Measurements from ENCODE around the gene ZNF524. TPM values are rescaled to one million over a fixed set of nuclear protein-coding genes. Genes with fewer than 3 reads are reported as not detected.

ZNF524 gene
- total and polyA plus RNA-seq, 2 experiments from 2014 or later = 17.3 to 29.1 TPM

- Histone ChIP-seq H3K36me3 (no peaks in the 10 kb centered on the region), H3K9me3 (ENCODE audit: low read depth) (no peaks in the 10 kb centered on the region), H3K27me3 (no peaks in the 10 kb centered on the region), H3K27ac (no peak overlapping the region), H3K4me1 (ENCODE audit: low read depth) (peaks cover 5% of the 10 kb centered on the region), H3K4me3 (no peak overlapping the region)
- no peak for TF ChIP-seq CTCF (IDR thresholded peaks at IDR 0.05; ENCODE audit: low read depth, low read length)
- DNase-seq (ENCODE audit: low read depth in 1 of 2, low spot score in 1 of 2) = no peak
Measured at GRCh38 chr19:55633861-55634260, 33.8 kb downstream of the ZNF524 start.

- peak overlapping the region; percentile 93 for H3K4me3 ChIP-seq
- TF ChIP-seq CTCF (IDR thresholded peaks at IDR 0.05; ENCODE audit: low read depth, low read length) = no peak
- H3K27ac ChIP-seq = peak overlapping the region; percentile 96
Measured at GRCh38 chr19:55635334-55635717, 35.2 kb downstream of the ZNF524 start.

GRCh38 chr19:55635856-55636440, 35.9 kb downstream of the ZNF524 start:
- H3K9me3 ChIP-seq (ENCODE audit: low read depth) = no peaks in the 10 kb centered on the region
- H3K4me1 ChIP-seq (ENCODE audit: low read depth) = peaks cover 5% of the 10 kb centered on the region
- no peak for DNase-seq (ENCODE audit: low read depth in 1 of 2, low spot score in 1 of 2)
- H3K4me3 ChIP-seq = peak overlapping the region; percentile 93
- no peak for TF ChIP-seq CTCF (IDR thresholded peaks at IDR 0.05; ENCODE audit: low read depth, low read length)
- no peaks in the 10 kb centered on the region for H3K36me3 ChIP-seq
- no peak overlapping the region for H3K27ac ChIP-seq
- H3K27me3 ChIP-seq = no peaks in the 10 kb centered on the region

More at GRCh38 chr19:55635334-55635717, 35.2 kb downstream of the ZNF524 start:
- DNase-seq (ENCODE audit: low read depth in 1 of 2, low spot score in 1 of 2) = no peak
- Histone ChIP-seq H3K27me3 (no peaks in the 10 kb centered on the region), H3K4me1 (ENCODE audit: low read depth) (peaks cover 5% of the 10 kb centered on the region), H3K36me3 (no peaks in the 10 kb centered on the region), H3K9me3 (ENCODE audit: low read depth) (no peaks in the 10 kb centered on the region)

- Histone ChIP-seq H3K36me3 (no peaks in the 10 kb centered on the region), H3K4me3 (no peak overlapping the region), H3K9me3 (ENCODE audit: low read depth) (no peaks in the 10 kb centered on the region), H3K4me1 (ENCODE audit: low read depth) (peaks cover 5% of the 10 kb centered on the region), H3K27me3 (no peaks in the 10 kb centered on the region), H3K27ac (no peak overlapping the region)
- DNase-seq (ENCODE audit: low read depth in 1 of 2, low spot score in 1 of 2) = no peak
- TF ChIP-seq CTCF (IDR thresholded peaks at IDR 0.05; ENCODE audit: low read depth, low read length) = no peak
Measured at GRCh38 chr19:55636723-55637122, 36.6 kb downstream of the ZNF524 start.

- H3K9me3 ChIP-seq (ENCODE audit: low read depth) = no peaks in the 10 kb centered on the region
- no peak overlapping the region for H3K4me3 ChIP-seq
- DNase-seq (ENCODE audit: low read depth in 1 of 2, low spot score in 1 of 2) = no peak
- peaks cover 8% of the 10 kb centered on the region for H3K4me1 ChIP-seq (ENCODE audit: low read depth)
- H3K27ac ChIP-seq = no peak overlapping the region
- H3K36me3 ChIP-seq = no peaks in the 10 kb centered on the region
- no peaks in the 10 kb centered on the region for H3K27me3 ChIP-seq
- no peak for TF ChIP-seq CTCF (IDR thresholded peaks at IDR 0.05; ENCODE audit: low read depth, low read length)
Measured at GRCh38 chr19:55637534-55637933, 37.4 kb downstream of the ZNF524 start.

All from cardiac muscle cell (in vitro differentiated cells and primary cell).